ENCODE results near the gene MAPKAPK5. TPM values are rescaled to one million over a fixed set of nuclear protein-coding genes. Genes with fewer than 3 reads are reported as not detected.

Gene MAPKAPK5
- 26.5 and 42.5 TPM in 2 replicates for total RNA-seq

GRCh38 chr12:111841750-111842555 is at the start of gene MAPKAPK5:
MAPKAPK5 (plus strand) TSS chr12:111842228; CDS start chr12:111842734, 506 bp downstream.

Other genes starting within 250 kb of the MAPKAPK5 start
- 29.3 and 42.8 TPM in 2 replicates for gene ATXN2, start 242.9 kb upstream of the MAPKAPK5 start, total RNA-seq
- gene BRAP, start 156.3 kb upstream of the MAPKAPK5 start, total RNA-seq, result 19.5 and 20.5 TPM in 2 replicates
- 30.4 and 35.2 TPM in 2 replicates for gene ACAD10, start 156.2 kb upstream of the MAPKAPK5 start, total RNA-seq
- gene ALDH2, start 75.3 kb upstream of the MAPKAPK5 start, total RNA-seq, result 20.7 and 57.9 TPM in 2 replicates
- gene TMEM116, start 170.9 kb downstream of the MAPKAPK5 start, total RNA-seq, result 10.9 and 14.2 TPM in 2 replicates
- gene ERP29, start 171.2 kb downstream of the MAPKAPK5 start, total RNA-seq, result 55.3 and 59.4 TPM in 2 replicates

Data from smooth muscle cell of trachea (primary cell).